HEK293 (cell line): ENCODE results near the gene USP44.

Experiments
- BCL11A ChIP-seq: fragments of 450-650 bp; formaldehyde crosslinking; IDR thresholded peaks from 2 replicates; pipeline ENCODE4 v1.5.1; 2016; ENCODE audit warnings: low read depth, missing biosample characterization, missing genetic modification characterization
- FEZF1 ChIP-seq: fragments of 450-650 bp; formaldehyde crosslinking; IDR thresholded peaks from 2 replicates; pipeline ENCODE4 v1.5.1; 2016; ENCODE audit warnings: missing biosample characterization, missing genetic modification characterization
- GLI2 ChIP-seq: fragments of 450-650 bp; formaldehyde crosslinking; IDR thresholded peaks from 2 replicates; pipeline ENCODE4; 2017; ENCODE audit warnings: missing biosample characterization, missing genetic modification characterization, low read depth, borderline replicate concordance
- KLF1 ChIP-seq: fragments of 450-650 bp; formaldehyde crosslinking; IDR thresholded peaks from 2 replicates; pipeline ENCODE4 v1.5.1; 2016; ENCODE audit warnings: missing biosample characterization, missing genetic modification characterization
- KLF10 ChIP-seq: fragments of 450-650 bp; IDR thresholded peaks from 2 replicates; pipeline ENCODE4 v1.5.1; 2018; ENCODE audit warnings: missing biosample characterization, mild to moderate bottlenecking, missing genetic modification characterization
- KLF7 ChIP-seq: fragments of 450-650 bp; formaldehyde crosslinking; IDR thresholded peaks from 2 replicates; pipeline ENCODE4 v1.5.1; 2016; ENCODE audit warnings: missing biosample characterization, missing genetic modification characterization, borderline replicate concordance
- SCRT2 ChIP-seq: fragments of 450-650 bp; formaldehyde crosslinking; IDR thresholded peaks from 2 replicates; pipeline ENCODE4 v1.5.1; 2016; ENCODE audit warnings: missing biosample characterization, missing genetic modification characterization
- SP2 ChIP-seq: fragments of 450-650 bp; formaldehyde crosslinking; IDR thresholded peaks from 2 replicates; pipeline ENCODE4 v1.5.1; 2016; ENCODE audit warnings: missing biosample characterization, missing genetic modification characterization
- TCF7L2 ChIP-seq: IDR thresholded peaks from 2 replicates; pipeline ENCODE4 v1.6.1; 2011; ENCODE audit warnings: low read depth, mild to moderate bottlenecking, inconsistent platforms, low read length, moderate library complexity, borderline replicate concordance
- ZFP3 ChIP-seq: fragments of 450-650 bp; formaldehyde crosslinking; IDR thresholded peaks from 2 replicates; pipeline ENCODE4 v1.5.1; 2016; ENCODE audit warnings: low read depth, missing biosample characterization, missing genetic modification characterization
- ZFP41 ChIP-seq: fragments of 450-650 bp; formaldehyde crosslinking; IDR thresholded peaks from 2 replicates; pipeline ENCODE4 v1.5.1; 2016; ENCODE audit warnings: missing biosample characterization, missing genetic modification characterization, borderline replicate concordance
- ZNF157 ChIP-seq: fragments of 450-650 bp; formaldehyde crosslinking; IDR thresholded peaks from 2 replicates; pipeline ENCODE4 v1.5.1; 2016; ENCODE audit warnings: missing biosample characterization, missing genetic modification characterization
- ZNF184 ChIP-seq: fragments of 450-650 bp; IDR thresholded peaks from 2 replicates; pipeline ENCODE4 v1.5.1; 2018; ENCODE audit warnings: missing biosample characterization, mild to moderate bottlenecking, missing genetic modification characterization
- ZNF19 ChIP-seq: fragments of 450-650 bp; formaldehyde crosslinking; IDR thresholded peaks from 2 replicates; pipeline ENCODE4; 2016; ENCODE audit warnings: missing biosample characterization, missing genetic modification characterization, low read depth
- ZNF280D ChIP-seq: fragments of 450-650 bp; formaldehyde crosslinking; IDR thresholded peaks from 2 replicates; pipeline ENCODE4 v1.5.1; 2016; ENCODE audit warnings: missing biosample characterization, missing genetic modification characterization
- ZNF366 ChIP-seq: fragments of 450-650 bp; formaldehyde crosslinking; conservative IDR thresholded peaks from 2 replicates; pipeline ENCODE4 v1.5.1; 2016; ENCODE audit warnings: missing biosample characterization, missing genetic modification characterization
- ZNF510 ChIP-seq: fragments of 450-650 bp; formaldehyde crosslinking; IDR thresholded peaks from 2 replicates; pipeline ENCODE4 v1.5.1; 2018; ENCODE audit warnings: mild to moderate bottlenecking, missing genetic modification characterization, missing biosample characterization; ENCODE audit not compliant: insufficient replicate concordance
- ZNF529 ChIP-seq: fragments of 450-650 bp; formaldehyde crosslinking; IDR thresholded peaks from 2 replicates; pipeline ENCODE4 v1.5.1; 2017; ENCODE audit warnings: missing genetic modification characterization, missing biosample characterization; ENCODE audit not compliant: insufficient replicate concordance
- ZNF544 ChIP-seq: fragments of 450-650 bp; formaldehyde crosslinking; IDR thresholded peaks from 2 replicates; pipeline ENCODE4 v1.5.0; 2017; ENCODE audit warnings: missing biosample characterization, missing genetic modification characterization
- ZNF561 ChIP-seq: fragments of 450-650 bp; IDR thresholded peaks from 2 replicates; pipeline ENCODE4 v1.5.1; 2018; ENCODE audit warnings: missing biosample characterization, missing genetic modification characterization, borderline replicate concordance
- ZNF600 ChIP-seq: fragments of 450-650 bp; formaldehyde crosslinking; IDR thresholded peaks from 2 replicates; pipeline ENCODE4 v1.5.1; 2016; ENCODE audit warnings: missing biosample characterization, missing genetic modification characterization
- ZNF610 ChIP-seq: fragments of 450-650 bp; formaldehyde crosslinking; IDR thresholded peaks from 2 replicates; pipeline ENCODE4 v1.5.1; 2016; ENCODE audit warnings: missing biosample characterization, missing genetic modification characterization, borderline replicate concordance
- ZNF792 ChIP-seq: fragments of 450-650 bp; formaldehyde crosslinking; IDR thresholded peaks from 2 replicates; pipeline ENCODE4 v1.5.1; 2016; ENCODE audit warnings: missing biosample characterization, missing genetic modification characterization
- ZSCAN23 ChIP-seq: fragments of 450-650 bp; formaldehyde crosslinking; IDR thresholded peaks from 2 replicates; pipeline ENCODE4 v1.5.1; 2016; ENCODE audit warnings: missing biosample characterization, missing genetic modification characterization
- TF ChIP-seq, protein P1 (sequence below): IDR thresholded peaks from 2 replicates; pipeline ENCODE4 v1.6.1; 2011; ENCODE audit warnings: mild to moderate bottlenecking, low read depth, low read length, borderline replicate concordance
- TF ChIP-seq, protein P2 (sequence below): fragments of 450-650 bp; formaldehyde crosslinking; IDR thresholded peaks from 2 replicates; pipeline ENCODE4 v1.5.1; 2017; ENCODE audit warnings: missing biosample characterization, missing genetic modification characterization
- TF ChIP-seq, protein P3 (sequence below): fragments of 450-650 bp; formaldehyde crosslinking; IDR thresholded peaks from 2 replicates; pipeline ENCODE4 v1.5.1; 2016; ENCODE audit warnings: missing biosample characterization, missing genetic modification characterization
- TF ChIP-seq, protein P4 (sequence below): fragments of 450-650 bp; formaldehyde crosslinking; IDR thresholded peaks from 2 replicates; pipeline ENCODE4 v1.5.1; 2016; ENCODE audit warnings: missing biosample characterization, missing genetic modification characterization

USP44 gene

DNA sequence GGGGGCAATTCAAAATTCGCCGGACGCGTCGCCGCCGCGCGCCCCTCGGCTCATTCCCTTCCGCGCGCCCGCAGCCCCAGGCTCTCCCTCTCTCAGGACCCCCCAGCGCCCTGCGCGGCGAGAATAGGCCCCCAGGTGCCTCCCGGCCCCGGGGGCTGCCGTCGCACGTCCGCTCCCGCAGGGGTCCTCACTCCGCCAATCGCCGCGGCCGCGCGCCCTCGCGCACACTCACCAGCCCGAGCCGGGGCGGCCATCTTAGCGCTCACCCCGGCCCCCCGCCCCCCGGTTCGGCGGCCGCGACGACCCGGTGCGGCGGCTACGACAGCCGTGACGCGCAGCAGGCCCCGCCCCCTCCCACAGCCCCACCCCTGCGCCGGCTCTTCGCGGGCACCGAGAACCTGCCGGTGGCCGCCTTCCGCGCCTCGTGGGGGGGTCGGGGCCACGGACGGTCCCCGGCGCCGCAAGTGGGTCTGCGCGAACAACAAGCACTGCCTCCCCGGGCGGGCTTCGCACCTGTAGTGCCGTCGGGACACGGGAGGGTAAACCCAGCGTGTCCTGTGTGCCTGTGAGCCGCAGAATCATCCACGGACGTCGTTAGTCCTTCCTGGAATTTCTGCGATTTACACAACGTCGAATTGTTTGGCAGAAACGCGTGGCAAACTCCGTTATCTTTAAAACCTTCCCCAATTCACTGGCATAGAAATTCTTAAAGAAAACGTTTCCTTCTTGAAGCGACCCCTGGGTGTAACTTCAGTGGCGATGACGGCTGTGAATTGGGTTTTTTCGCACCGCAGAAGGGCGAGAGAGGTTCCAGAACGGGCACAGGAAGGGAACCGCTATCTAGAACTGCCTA, 2.5 kb downstream of the USP44 start (continued):
- TF ChIP-seq GLI2 (tag by site-specific recombination) (no peak), ZNF157 (tag by site-specific recombination) (no peak), KLF10 (tag by site-specific recombination) (no peak), ZSCAN23 (tag by site-specific recombination) (no peak), KLF1 (tag by site-specific recombination) (no peak), ZFP3 (tag by site-specific recombination) (no peak), ZNF510 (tag by site-specific recombination) (no peak), TCF7L2 (no peak), ZNF561 (tag by site-specific recombination) (peak; percentile 68; the same call in 1 of the 2 replicates), ZNF544 (tag by site-specific recombination) (no peak), SCRT2 (no peak), BCL11A (no peak), ZNF184 (tag by site-specific recombination) (no peak), FEZF1 (tag by site-specific recombination) (no peak), ZNF529 (tag by site-specific recombination) (no peak), ZNF600 (tag by site-specific recombination) (no peak; the same call in 1 of the 2 replicates), ZFP41 (no peak), ZNF366 (no peak), ZNF792 (no peak), KLF7 (tag by site-specific recombination) (no peak), ZNF19 (tag by site-specific recombination) (no peak), ZNF280D (tag by site-specific recombination) (no peak), SP2 (tag by site-specific recombination) (no peak), ZNF610 (0 out of 2 replicates have a peak, but pooled peaks have one; percentile 16)
- TF ChIP-seq, protein P1, sequence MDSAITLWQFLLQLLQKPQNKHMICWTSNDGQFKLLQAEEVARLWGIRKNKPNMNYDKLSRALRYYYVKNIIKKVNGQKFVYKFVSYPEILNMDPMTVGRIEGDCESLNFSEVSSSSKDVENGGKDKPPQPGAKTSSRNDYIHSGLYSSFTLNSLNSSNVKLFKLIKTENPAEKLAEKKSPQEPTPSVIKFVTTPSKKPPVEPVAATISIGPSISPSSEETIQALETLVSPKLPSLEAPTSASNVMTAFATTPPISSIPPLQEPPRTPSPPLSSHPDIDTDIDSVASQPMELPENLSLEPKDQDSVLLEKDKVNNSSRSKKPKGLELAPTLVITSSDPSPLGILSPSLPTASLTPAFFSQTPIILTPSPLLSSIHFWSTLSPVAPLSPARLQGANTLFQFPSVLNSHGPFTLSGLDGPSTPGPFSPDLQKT, result no peak
- TF ChIP-seq, protein P2, sequence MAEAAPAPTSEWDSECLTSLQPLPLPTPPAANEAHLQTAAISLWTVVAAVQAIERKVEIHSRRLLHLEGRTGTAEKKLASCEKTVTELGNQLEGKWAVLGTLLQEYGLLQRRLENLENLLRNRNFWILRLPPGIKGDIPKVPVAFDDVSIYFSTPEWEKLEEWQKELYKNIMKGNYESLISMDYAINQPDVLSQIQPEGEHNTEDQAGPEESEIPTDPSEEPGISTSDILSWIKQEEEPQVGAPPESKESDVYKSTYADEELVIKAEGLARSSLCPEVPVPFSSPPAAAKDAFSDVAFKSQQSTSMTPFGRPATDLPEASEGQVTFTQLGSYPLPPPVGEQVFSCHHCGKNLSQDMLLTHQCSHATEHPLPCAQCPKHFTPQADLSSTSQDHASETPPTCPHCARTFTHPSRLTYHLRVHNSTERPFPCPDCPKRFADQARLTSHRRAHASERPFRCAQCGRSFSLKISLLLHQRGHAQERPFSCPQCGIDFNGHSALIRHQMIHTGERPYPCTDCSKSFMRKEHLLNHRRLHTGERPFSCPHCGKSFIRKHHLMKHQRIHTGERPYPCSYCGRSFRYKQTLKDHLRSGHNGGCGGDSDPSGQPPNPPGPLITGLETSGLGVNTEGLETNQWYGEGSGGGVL, result no peak
- TF ChIP-seq, protein P3, sequence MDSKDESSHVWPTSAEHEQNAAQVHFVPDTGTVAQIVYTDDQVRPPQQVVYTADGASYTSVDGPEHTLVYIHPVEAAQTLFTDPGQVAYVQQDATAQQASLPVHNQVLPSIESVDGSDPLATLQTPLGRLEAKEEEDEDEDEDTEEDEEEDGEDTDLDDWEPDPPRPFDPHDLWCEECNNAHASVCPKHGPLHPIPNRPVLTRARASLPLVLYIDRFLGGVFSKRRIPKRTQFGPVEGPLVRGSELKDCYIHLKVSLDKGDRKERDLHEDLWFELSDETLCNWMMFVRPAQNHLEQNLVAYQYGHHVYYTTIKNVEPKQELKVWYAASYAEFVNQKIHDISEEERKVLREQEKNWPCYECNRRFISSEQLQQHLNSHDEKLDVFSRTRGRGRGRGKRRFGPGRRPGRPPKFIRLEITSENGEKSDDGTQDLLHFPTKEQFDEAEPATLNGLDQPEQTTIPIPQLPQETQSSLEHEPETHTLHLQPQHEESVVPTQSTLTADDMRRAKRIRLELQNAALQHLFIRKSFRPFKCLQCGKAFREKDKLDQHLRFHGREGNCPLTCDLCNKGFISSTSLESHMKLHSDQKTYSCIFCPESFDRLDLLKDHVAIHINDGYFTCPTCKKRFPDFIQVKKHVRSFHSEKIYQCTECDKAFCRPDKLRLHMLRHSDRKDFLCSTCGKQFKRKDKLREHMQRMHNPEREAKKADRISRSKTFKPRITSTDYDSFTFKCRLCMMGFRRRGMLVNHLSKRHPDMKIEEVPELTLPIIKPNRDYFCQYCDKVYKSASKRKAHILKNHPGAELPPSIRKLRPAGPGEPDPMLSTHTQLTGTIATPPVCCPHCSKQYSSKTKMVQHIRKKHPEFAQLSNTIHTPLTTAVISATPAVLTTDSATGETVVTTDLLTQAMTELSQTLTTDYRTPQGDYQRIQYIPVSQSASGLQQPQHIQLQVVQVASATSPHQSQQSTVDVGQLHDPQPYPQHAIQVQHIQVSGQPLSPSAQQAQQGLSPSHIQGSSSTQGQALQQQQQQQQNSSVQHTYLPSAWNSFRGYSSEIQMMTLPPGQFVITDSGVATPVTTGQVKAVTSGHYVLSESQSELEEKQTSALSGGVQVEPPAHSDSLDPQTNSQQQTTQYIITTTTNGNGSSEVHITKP (tag by site-specific recombination), result peak; percentile 28; the same call in 1 of the 2 replicates
- TF ChIP-seq, protein P4, sequence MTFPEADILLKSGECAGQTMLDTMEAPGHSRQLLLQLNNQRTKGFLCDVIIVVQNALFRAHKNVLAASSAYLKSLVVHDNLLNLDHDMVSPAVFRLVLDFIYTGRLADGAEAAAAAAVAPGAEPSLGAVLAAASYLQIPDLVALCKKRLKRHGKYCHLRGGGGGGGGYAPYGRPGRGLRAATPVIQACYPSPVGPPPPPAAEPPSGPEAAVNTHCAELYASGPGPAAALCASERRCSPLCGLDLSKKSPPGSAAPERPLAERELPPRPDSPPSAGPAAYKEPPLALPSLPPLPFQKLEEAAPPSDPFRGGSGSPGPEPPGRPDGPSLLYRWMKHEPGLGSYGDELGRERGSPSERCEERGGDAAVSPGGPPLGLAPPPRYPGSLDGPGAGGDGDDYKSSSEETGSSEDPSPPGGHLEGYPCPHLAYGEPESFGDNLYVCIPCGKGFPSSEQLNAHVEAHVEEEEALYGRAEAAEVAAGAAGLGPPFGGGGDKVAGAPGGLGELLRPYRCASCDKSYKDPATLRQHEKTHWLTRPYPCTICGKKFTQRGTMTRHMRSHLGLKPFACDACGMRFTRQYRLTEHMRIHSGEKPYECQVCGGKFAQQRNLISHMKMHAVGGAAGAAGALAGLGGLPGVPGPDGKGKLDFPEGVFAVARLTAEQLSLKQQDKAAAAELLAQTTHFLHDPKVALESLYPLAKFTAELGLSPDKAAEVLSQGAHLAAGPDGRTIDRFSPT, result no peak
